ENCODE data around the gene SLC6A7.

Gene SLC6A7

GRCh38 chr5:150196514-150196913 lies 6.7 kb downstream of the SLC6A7 start:
- DNase-seq, result no peak

DNA sequence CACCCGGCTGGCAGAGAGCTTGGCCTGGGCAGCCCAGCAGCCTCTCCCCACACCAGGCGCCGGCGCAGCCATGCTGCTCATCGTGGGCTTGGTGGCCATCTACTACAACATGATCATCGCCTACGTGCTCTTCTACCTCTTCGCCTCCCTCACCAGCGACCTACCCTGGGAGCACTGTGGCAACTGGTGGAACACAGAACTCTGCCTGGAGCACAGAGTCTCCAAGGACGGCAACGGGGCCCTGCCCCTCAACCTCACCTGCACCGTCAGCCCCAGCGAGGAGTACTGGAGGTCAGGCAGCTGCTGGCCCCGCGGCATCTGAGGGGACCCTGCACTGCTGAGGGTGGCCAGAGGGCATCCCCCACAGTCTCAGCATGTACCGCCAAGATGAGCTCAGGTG lies 7.1 kb downstream of the SLC6A7 start:
- DNase-seq, result no peak

DNA sequence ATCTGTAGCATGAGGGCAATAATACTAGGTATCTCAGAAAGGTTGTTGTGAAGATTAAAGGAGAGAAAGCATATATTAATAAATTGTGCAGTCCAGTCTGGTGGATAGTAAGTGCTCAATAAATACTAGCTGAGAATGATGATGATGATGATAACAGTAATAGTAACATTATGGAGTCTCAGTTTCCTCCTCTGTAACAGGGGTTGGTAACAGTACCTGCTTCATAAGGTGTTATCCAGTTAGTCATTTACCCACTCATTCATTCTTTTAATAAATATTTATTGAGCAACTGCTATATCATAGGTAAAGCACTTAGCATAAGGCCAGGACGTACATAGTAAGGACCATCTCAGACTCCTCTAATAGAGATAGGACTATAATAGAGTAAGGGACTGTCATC lies 7.6 kb downstream of the SLC6A7 start:
- DNase-seq, result no peak

DNA sequence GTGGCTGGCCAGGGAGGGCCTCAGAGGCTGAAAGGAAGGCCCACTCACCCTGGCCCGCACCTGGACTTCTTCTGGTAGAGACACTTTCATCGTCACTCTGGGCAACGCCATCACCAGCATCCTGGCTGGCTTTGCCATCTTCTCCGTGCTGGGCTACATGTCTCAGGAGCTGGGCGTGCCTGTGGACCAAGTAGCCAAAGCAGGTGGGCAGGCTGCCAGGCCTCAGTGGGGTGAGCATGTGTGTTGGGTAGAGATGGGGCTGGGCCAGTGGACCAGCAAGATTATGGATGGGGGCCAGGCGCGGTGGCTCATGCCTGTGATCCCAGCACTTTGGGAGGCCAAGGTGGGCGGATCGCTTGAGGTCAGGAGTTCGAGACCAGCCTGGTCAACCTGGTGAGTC lies 12.6 kb downstream of the SLC6A7 start:
- no peak for DNase-seq

GRCh38 chr5:150203832-150204589 lies 14.1 kb downstream of the SLC6A7 start:
- DNase-seq, result no peak

DNA sequence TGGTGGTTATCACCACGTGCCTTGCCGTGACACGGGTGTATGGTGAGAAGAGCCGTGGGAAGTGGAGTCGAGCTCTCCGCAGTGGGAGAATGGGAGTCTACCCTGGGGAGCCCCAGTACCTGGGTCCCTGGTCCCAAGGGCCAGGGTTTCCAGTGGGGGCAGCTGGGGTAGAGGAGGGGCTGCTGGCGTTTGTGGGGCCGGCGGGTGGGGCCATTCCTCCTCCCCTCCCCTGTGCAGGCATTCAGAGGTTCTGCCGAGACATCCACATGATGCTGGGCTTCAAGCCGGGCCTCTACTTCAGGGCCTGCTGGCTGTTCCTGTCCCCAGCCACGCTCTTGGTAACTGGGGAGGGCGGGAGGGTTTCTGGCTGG lies 14.7 kb downstream of the SLC6A7 start:
- DNase-seq, result no peak

GRCh38 chr5:150206098-150206778 lies 16.4 kb downstream of the SLC6A7 start:
- no peak for DNase-seq

GRCh38 chr5:150206779-150207115 lies 16.9 kb downstream of the SLC6A7 start:
- DNase-seq, result no peak

DNA sequence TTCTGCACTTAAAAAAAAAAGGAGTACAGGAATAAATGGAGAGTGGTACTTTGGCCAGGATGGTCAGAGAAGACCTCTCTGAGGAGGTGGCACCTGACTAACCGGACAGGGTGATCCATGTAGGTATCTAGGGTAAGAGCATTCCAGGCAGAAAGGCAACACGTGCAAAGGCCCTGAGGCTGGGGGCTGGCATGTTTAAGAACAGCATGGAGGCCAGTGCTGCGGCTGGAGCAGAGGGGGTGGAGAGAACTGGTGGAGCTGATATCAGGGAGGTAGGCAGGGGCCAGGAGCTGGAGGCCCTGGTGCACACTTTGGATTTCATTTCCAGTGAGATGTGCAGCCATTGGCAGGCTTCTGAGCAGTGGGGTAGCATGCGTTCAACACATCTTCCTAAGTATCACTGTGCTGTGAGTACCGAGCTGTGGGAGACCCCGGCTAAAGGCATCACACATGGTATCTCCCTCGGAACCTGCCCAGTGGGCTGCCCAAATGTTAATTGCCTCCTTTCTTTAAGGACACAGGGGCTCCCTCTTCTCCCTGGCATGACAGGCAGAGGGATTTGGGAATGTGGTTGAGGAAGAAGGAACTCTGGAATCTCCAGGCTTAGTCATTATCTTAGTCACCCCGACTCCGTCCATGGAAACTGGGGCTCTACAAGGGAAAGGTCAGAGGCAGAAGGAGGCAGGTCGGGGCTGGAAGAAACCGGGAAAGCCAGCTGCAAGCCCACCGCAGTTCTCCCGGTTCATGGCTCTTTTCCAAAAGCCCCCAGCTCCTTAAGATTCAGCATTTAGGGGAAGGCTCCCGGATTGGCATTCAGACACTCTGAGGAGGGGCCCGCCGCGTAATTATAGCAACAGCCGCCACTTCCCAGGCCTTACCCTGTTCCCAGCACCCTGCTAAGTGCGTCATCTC lies 18.6 kb downstream of the SLC6A7 start:
- DNase-seq, result no peak

DNA sequence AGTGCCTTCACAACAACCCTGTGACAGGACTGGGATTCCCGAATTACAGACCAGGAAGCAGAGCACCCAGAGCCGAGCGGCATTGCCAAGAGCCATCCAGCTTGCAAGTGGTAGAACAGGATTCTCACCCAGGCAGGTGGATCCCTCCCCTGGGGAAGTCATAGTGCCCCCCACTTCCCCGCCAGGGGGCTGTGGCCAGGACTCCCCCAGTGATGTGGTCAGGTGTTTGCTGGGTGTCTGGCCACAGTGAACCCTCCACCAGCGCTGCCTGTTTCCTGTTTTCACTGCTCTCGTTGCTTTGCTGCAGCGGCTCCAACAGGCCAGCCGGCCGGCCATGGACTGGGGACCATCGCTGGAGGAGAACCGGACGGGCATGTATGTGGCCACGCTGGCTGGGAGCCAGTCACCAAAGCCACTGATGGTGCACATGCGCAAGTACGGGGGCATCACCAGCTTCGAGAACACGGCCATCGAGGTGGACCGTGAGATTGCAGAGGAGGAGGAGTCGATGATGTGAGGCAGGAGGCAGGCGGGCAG lies 19.3 kb downstream of the SLC6A7 start:
- DNase-seq, result no peak

GRCh38 chr5:150210644-150211043 lies 20.8 kb downstream of the SLC6A7 start:
- DNase-seq, result no peak

DNA sequence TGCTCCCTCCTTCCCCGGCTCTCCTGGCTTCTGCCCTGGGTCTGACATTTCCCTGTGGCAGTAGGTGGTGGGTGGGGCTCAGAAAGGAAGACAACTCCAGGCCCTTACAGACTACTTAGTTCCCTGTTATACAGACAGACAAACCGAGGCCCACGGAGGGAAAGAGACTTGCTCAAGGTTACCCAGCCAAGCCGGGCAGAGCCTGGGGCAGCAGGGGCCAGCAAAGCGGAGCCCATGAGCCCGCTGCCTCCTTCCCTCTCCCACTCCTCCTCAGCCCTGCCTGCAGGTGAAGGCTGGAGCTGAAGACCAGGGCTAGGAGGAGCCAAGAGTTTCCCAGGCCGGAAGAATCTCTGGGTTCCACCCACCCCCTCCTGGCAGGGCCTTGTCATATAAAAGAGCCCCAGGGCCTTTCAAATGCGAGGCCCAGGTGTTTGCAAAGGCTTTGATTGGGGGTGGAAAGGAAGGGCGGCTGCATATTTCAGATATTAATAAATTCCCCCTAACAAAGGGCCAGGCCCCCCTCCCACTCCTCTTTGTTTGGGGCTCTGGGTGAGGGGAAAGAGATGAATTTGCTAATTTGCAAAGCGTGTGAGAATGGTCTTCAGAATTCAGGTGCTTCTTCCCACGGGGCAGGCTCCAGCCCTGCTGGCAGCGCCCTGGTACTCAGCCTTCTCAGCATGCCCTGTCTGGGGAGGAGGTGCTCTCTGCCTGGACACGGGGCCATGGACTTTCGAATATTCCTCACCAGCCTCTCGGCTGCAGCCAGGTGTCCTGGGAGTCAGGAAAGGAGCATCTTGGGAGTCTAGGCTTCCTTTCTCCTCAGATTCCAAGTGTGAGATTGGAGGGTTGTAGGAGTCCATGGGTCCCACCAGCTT lies 21.5 kb downstream of the SLC6A7 start:
- DNase-seq, result no peak

GRCh38 chr5:150213530-150213929 lies 23.7 kb downstream of the SLC6A7 start:
- no peak for DNase-seq

- DNase-seq, result no peak
Observed at GRCh38 chr5:150214289-150214688, 24.4 kb downstream of the SLC6A7 start.

- no peak for DNase-seq
Observed at GRCh38 chr5:150215979-150216944, 26.4 kb downstream of the SLC6A7 start.

DNA sequence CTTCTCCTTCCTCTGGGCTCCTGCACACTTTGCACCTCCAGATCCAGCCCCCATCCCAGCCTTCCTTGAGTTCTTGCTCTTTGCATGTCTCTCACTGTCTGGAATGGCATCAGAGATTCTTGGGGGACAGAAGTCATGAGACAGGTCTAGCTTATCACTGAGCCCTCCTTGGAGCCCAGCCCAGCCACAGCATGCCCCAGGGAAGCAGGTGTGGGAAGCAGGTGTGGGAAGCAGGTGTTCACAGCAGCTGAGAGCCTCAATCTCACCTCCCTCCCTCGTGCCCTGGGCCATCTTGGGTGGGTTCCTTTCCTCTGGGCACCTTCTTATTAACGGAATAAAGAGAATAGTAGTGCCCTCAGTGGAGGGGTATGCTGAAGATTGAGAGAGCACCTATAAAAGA lies 27.2 kb downstream of the SLC6A7 start:
- DNase-seq, result peak in 1 of 2 experiments; percentile 7

DNA sequence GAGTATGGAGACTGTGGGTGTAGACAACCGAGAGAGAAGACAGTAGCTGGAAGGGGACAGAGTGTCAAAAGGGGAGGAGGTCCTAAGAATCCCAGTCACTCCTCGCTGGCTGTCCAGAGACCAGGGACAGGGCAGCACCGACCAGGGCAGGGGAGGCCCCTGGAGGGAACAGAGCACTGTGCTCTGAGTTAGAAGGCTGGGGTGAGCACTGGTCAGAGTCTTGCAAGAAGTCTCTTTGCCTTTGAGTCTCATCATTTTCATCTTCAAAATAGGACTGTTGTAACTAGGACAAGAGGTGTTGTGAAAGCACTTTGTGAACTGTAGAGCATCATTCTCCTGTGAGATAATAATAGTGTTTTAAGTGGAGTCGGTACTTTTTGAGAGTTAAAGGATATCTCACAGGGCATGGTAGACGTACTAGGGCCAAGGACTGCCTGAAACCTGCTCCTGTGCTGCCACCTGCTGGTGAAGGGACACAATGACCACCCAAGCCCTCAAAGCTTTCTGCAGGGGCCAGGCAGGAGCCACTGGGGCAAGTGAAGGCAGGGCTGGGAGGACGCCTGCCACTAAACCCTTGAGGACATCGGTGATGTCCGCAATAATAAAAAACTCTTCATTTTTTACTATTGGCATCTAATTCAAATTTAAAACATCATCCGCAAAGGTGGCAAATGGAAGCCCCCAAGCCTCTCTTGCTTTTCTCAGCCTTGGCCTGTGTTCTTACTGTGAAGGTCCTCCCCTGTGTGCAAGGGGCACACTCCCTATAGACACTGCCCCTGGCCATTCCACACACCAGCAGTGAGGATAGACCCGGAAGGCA lies 28.2 kb downstream of the SLC6A7 start:
- peak; percentile 2 to 79 for DNase-seq

DNA sequence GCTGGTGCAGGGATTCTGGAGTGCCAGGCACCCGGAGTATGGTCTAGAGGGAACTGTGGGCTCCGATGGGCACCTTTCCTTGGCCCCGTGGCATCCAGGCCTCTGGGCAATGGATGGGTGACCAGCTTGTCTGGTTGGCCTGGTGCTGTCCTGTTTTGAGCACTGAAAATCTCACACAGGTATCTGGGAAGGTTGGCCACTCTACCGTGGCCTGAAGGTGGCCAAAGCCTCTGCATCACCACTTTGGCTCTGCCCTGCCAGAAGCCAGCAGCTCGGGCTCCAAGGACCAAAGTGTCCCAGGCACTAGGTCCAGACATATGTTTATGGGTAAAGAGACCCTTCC lies 28.8 kb downstream of the SLC6A7 start:
- DNase-seq, result no peak

- no peak for DNase-seq
Observed at GRCh38 chr5:150219142-150219541, 29.3 kb downstream of the SLC6A7 start.

- DNase-seq, result no peak
Observed at GRCh38 chr5:150219861-150220260, 30.0 kb downstream of the SLC6A7 start.

Measured in NCI-H526 (cell line).